ENCODE data around the gene XPO6.
"Not testable (repeated sequence)": the region's sequence is repeated elsewhere in the genome, so short reads cannot be mapped to it uniquely, and the experiment has no call there.

Gene XPO6

GRCh38 chr16:28155293-28155692 is 56.5 kb downstream of the XPO6 start:
- DNase-seq (ENCODE audit: low spot score), result no peak

GRCh38 chr16:28151180-28151579 is 60.6 kb downstream of the XPO6 start:
- no peak for DNase-seq (ENCODE audit: low spot score)

- no peak for DNase-seq (ENCODE audit: low spot score)
Measured at GRCh38 chr16:28149011-28149888, 62.5 kb downstream of the XPO6 start.

GRCh38 chr16:28146536-28146935 is 65.2 kb downstream of the XPO6 start:
- DNase-seq (ENCODE audit: low spot score), result no peak

GRCh38 chr16:28145796-28146195 is 66.0 kb downstream of the XPO6 start:
- no peak for DNase-seq (ENCODE audit: low spot score)

GRCh38 chr16:28140788-28141618 is 70.8 kb downstream of the XPO6 start:
- DNase-seq (ENCODE audit: low spot score), result no peak

- DNase-seq (ENCODE audit: low spot score), result no peak
Measured at GRCh38 chr16:28139530-28139929, 72.2 kb downstream of the XPO6 start.

GRCh38 chr16:28136751-28137434 is 74.9 kb downstream of the XPO6 start:
- no peak for DNase-seq (ENCODE audit: low spot score)

GRCh38 chr16:28133666-28134065 is 78.1 kb downstream of the XPO6 start:
- no peak for DNase-seq (ENCODE audit: low spot score)

GRCh38 chr16:28131743-28132393 is 79.9 kb downstream of the XPO6 start:
- no peak for DNase-seq (ENCODE audit: low spot score)

GRCh38 chr16:28131181-28131580 is 80.6 kb downstream of the XPO6 start:
- DNase-seq (ENCODE audit: low spot score), result no peak

- DNase-seq (ENCODE audit: low spot score), result no peak
Measured at GRCh38 chr16:28130099-28131088, 81.4 kb downstream of the XPO6 start.

- DNase-seq (ENCODE audit: low spot score), result no peak
Measured at GRCh38 chr16:28126684-28127620, 84.8 kb downstream of the XPO6 start.

- DNase-seq (ENCODE audit: low spot score), result no peak
Measured at GRCh38 chr16:28125592-28125991, 86.2 kb downstream of the XPO6 start.

GRCh38 chr16:28121527-28121926 is 90.2 kb downstream of the XPO6 start:
- no peak for DNase-seq (ENCODE audit: low spot score)

- no peak for DNase-seq (ENCODE audit: low spot score)
Measured at GRCh38 chr16:28120754-28121153, 91.0 kb downstream of the XPO6 start.

GRCh38 chr16:28118637-28119036 is 93.1 kb downstream of the XPO6 start:
- no peak for DNase-seq (ENCODE audit: low spot score)

GRCh38 chr16:28117168-28117565 is 94.6 kb downstream of the XPO6 start:
- no peak for DNase-seq (ENCODE audit: low spot score)

GRCh38 chr16:28115866-28116265 is 95.9 kb downstream of the XPO6 start:
- DNase-seq (ENCODE audit: low spot score), result not testable (repeated sequence)

- DNase-seq (ENCODE audit: low spot score), result no peak
Measured at GRCh38 chr16:28112908-28113307, 98.9 kb downstream of the XPO6 start.

All from AG08396 (cell line).